ENCODE measurements around the gene CEMIP2. TPM values are rescaled to one million over a fixed set of nuclear protein-coding genes. Genes with fewer than 3 reads are reported as not detected.

CEMIP2 gene
- total and polyA plus RNA-seq, 4 donors = 24.6 to 64.9 (median 48.6) TPM

DNA sequence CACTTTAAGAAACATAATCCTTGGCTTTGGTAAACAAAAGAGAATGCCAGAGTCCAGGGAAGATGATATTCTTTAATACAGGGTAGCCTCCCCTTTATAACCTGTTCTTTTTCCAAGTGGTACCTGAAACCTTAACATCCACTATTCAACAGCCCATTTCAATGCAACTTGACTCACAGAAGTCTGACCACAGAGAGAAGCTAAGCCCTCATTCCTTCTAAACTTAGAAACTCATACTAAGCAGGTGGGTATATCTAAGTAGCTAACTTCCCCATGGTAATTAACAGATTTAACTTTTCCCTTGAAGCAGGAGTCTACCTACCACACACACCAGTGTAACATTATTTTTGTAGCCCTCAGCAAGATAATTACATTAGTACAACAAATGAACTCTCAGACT is 91.9 kb downstream of the CEMIP2 start:
- H3K27me3 ChIP-seq (ENCODE audit: control insufficient read depth, insufficient read depth, low read length) = no peaks in the 10 kb centered on the region
- no peaks in the 10 kb centered on the region for H3K36me3 ChIP-seq (ENCODE audit: control insufficient read depth, insufficient read depth, low read length)
- H3K4me3 ChIP-seq (ENCODE audit: low read depth, low read length) = no peak overlapping the region
- H3K9me3 ChIP-seq (ENCODE audit: control insufficient read depth, insufficient read depth, low read length) = no peaks in the 10 kb centered on the region
- no peaks in the 10 kb centered on the region for H3K4me1 ChIP-seq (ENCODE audit: control insufficient read depth, insufficient read depth, low read length)
- H3K27ac ChIP-seq (ENCODE audit: low read depth, low read length) = no peak overlapping the region
- no peak for DNase-seq (ENCODE audit: low read depth in 4 of 6, low spot score in 6 of 6)

DNA sequence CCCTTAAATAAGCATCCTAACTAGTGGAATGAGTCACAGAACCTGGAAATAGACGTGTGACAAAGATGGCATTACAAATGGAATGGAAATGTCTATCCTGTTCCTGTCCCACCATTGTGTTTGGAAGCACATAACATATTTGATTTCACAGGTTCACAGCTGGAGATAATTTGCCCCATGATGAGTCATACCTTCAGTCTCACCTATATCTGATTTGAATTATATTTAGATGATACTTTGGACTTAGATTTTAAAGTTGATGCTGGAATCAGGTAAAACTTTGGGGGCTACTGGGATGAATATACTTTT is 92.5 kb downstream of the CEMIP2 start:
- Histone ChIP-seq H3K9me3 (ENCODE audit: control insufficient read depth, insufficient read depth, low read length) (no peaks in the 10 kb centered on the region), H3K4me3 (ENCODE audit: low read depth, low read length) (no peak overlapping the region), H3K4me1 (ENCODE audit: control insufficient read depth, insufficient read depth, low read length) (no peaks in the 10 kb centered on the region), H3K27me3 (ENCODE audit: control insufficient read depth, insufficient read depth, low read length) (no peaks in the 10 kb centered on the region), H3K27ac (ENCODE audit: low read depth, low read length) (no peak overlapping the region), H3K36me3 (ENCODE audit: control insufficient read depth, insufficient read depth, low read length) (no peaks in the 10 kb centered on the region)
- no CpG with 5 or more reads among the region's 1 CpG for WGBS (ENCODE audit: insufficient coverage)
- no peak for DNase-seq (ENCODE audit: low read depth in 4 of 6, low spot score in 6 of 6)

DNA sequence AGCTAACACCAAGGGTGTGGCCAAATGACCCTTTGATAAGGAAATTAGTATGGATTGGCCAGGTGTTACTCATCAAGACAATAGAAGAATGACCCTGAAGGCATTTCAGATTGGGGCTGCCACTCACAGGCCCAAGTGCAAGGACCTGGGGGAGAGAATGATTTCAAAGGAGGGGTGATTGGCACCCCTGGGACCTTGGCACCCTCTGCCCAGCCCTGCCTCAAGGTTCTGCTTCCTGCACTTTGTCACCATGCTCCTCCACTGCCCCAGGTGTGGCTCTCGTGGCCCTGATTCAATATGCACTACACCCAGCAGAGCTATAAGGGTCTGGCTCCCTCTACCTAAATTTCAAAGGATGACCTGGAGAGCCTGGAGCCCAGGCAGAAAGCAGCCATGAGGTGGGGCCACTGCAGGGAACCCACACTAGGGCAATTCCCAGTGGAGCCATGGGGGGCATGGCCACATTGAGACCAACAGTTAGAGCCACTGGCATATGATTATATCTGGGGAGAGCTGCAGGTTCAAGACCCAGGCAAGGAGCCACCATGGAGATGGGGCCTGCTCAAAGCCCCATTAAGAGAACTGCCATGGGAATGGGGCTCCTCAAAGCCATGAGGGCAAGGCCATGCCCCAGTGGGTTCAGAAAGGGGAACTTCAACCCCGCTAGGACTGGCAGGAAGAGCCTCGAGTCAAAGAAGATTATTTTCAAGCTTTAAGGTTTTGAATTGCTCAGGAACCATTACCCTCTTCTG is 93.0 kb downstream of the CEMIP2 start:
- 100% methylated on average over 1 of the region's 3 CpGs for WGBS (ENCODE audit: insufficient coverage)
- no peaks in the 10 kb centered on the region for H3K9me3 ChIP-seq (ENCODE audit: control insufficient read depth, insufficient read depth, low read length)
- H3K27ac ChIP-seq (ENCODE audit: low read depth, low read length) = no peak overlapping the region
- H3K4me3 ChIP-seq (ENCODE audit: low read depth, low read length) = no peak overlapping the region
- no peaks in the 10 kb centered on the region for H3K36me3 ChIP-seq (ENCODE audit: control insufficient read depth, insufficient read depth, low read length)
- no peaks in the 10 kb centered on the region for H3K27me3 ChIP-seq (ENCODE audit: control insufficient read depth, insufficient read depth, low read length)
- DNase-seq (ENCODE audit: low read depth in 4 of 6, low spot score in 6 of 6) = no peak
- H3K4me1 ChIP-seq (ENCODE audit: control insufficient read depth, insufficient read depth, low read length) = no peaks in the 10 kb centered on the region

DNA sequence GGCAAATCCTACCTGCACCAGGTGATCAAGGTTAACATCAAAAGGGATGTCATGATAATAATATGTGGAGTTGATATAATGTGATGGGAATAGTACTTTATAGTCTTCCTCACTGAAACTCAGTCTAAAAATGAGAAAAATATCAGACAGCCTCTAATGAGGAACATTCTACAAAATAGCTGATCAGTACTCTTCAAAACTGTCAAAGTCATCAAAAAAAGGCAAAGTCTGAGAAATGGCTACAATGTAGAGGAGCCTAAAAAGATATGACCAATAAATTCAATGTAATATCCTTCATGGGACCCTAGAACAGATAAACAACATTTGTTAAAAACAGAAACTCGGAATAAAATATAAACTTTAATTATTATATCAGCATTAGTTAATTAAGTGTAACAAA is 95.7 kb downstream of the CEMIP2 start:
- DNase-seq (ENCODE audit: low read depth in 4 of 6, low spot score in 6 of 6) = no peak

DNA sequence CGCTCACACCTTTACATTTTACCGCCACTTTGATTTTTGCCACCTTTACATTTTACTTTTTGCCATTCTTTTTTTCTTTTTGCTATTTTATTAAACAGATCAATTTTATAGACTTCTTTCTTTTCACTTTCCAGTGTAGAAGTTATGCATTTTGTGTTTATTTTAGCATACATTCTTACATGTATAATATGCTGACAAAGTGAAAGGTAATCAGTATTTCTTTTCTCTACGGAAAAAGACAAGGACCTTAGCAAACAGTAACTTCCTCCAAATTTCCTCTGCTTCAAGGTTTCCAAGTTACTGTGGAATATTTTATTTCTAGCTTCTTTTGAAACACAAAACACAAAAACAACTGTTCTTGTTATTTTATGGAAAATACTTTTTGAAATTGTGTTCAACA is 97.0 kb downstream of the CEMIP2 start:
- no CpG with 5 or more reads among the region's 3 CpGs for WGBS (ENCODE audit: insufficient coverage)
- H3K4me1 ChIP-seq (ENCODE audit: control insufficient read depth, insufficient read depth, low read length) = no peaks in the 10 kb centered on the region
- H3K27ac ChIP-seq (ENCODE audit: low read depth, low read length) = no peak overlapping the region
- H3K27me3 ChIP-seq (ENCODE audit: control insufficient read depth, insufficient read depth, low read length) = no peaks in the 10 kb centered on the region
- H3K4me3 ChIP-seq (ENCODE audit: low read depth, low read length) = no peak overlapping the region
- no peaks in the 10 kb centered on the region for H3K9me3 ChIP-seq (ENCODE audit: control insufficient read depth, insufficient read depth, low read length)
- no peak for DNase-seq (ENCODE audit: low read depth in 4 of 6, low spot score in 6 of 6)
- no peaks in the 10 kb centered on the region for H3K36me3 ChIP-seq (ENCODE audit: control insufficient read depth, insufficient read depth, low read length)

More for the DNA sequence above, 95.7 kb downstream of the CEMIP2 start:
- H3K27ac ChIP-seq (ENCODE audit: low read depth, low read length) = no peak overlapping the region
- H3K4me1 ChIP-seq (ENCODE audit: control insufficient read depth, insufficient read depth, low read length) = no peaks in the 10 kb centered on the region
- no peaks in the 10 kb centered on the region for H3K9me3 ChIP-seq (ENCODE audit: control insufficient read depth, insufficient read depth, low read length)
- no peaks in the 10 kb centered on the region for H3K36me3 ChIP-seq (ENCODE audit: control insufficient read depth, insufficient read depth, low read length)
- H3K4me3 ChIP-seq (ENCODE audit: low read depth, low read length) = no peak overlapping the region
- no CpG with 5 or more reads among the region's 1 CpG for WGBS (ENCODE audit: insufficient coverage)
- H3K27me3 ChIP-seq (ENCODE audit: control insufficient read depth, insufficient read depth, low read length) = no peaks in the 10 kb centered on the region

DNA sequence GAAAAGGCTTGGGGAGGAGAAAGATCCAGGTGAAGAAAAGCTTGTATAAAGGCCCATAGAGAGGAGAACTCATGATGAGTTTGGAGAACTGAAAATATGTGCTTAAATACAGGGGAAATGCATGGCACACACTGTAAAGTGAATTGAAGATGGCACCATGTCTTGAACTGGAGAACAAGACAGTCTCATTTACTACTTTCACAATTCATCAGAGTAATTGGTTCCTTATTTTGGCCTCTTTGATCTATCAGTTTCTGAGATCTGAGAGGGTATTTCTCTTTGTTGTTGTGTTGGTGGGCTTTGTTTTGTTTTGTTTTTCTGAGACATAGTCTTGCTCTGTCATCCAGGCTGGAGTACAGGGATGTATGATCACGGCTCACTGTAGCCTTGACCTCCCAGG is 98.2 kb downstream of the CEMIP2 start:
- H3K27me3 ChIP-seq (ENCODE audit: control insufficient read depth, insufficient read depth, low read length) = no peaks in the 10 kb centered on the region
- H3K4me3 ChIP-seq (ENCODE audit: low read depth, low read length) = no peak overlapping the region
- no peaks in the 10 kb centered on the region for H3K4me1 ChIP-seq (ENCODE audit: control insufficient read depth, insufficient read depth, low read length)
- no peak for DNase-seq (ENCODE audit: low read depth in 4 of 6, low spot score in 6 of 6)
- no peaks in the 10 kb centered on the region for H3K9me3 ChIP-seq (ENCODE audit: control insufficient read depth, insufficient read depth, low read length)
- H3K27ac ChIP-seq (ENCODE audit: low read depth, low read length) = no peak overlapping the region
- WGBS (ENCODE audit: insufficient coverage) = no CpG with 5 or more reads among the region's 1 CpG
- H3K36me3 ChIP-seq (ENCODE audit: control insufficient read depth, insufficient read depth, low read length) = no peaks in the 10 kb centered on the region

DNA sequence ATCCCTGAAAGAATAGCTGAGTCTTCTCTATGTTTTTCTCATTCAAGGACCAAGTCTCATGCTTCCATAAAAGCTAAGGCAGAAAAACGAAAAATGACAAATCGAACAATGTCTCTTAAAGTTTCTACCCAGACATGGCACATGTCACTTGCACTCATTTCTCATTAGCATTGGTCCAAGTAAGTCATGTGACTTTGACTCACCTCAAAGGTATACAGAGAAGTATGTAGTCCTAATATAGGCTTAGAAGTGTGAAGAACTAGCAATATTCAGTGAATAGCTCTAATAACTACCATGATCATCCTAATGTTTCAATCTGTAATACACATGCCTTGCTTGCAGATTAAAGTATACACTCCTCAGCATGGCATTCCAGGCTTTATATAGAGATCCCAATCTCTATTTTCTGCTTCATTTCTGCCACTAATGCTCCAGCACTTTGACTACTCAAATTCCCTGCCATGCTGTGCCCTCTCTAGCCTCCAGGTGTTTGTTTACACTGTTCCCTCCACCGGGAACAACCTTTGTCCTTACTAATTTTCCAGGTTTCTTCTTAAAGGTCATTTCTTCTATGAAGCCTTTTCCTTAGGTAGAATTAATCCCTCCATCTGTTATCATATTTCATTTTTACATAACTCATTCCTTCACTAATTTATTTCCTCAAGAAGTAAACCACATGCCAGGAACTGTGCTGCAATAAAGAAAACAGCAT is 98.9 kb downstream of the CEMIP2 start:
- H3K9me3 ChIP-seq (ENCODE audit: control insufficient read depth, insufficient read depth, low read length) = no peaks in the 10 kb centered on the region
- WGBS (ENCODE audit: insufficient coverage) = 80% methylated on average over 1 of the region's 3 CpGs

DNA sequence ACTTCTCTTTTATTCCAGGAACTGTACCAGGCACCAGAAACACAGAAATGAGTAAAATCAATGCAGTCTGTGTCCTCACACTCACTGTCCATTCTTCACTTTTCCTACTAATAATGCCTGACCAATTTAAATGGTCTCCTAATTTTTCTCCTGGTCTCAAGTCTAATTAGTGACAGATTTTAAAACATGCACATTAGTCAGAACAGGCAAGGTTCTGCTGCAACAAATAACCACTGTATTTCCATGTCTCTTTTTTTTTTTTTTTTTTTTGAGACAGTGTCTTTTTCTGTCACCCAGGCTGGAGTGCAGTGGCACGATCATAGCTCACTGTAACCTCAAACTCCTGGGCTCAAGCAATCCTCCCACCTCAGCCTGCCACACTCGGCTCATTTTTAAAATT is 99.6 kb downstream of the CEMIP2 start:
- 100% methylated on average over 2 of the region's 2 CpGs for WGBS (ENCODE audit: insufficient coverage)

More for the DNA sequence above, 98.9 kb downstream of the CEMIP2 start:
- no peak for DNase-seq (ENCODE audit: low read depth in 4 of 6, low spot score in 6 of 6)
- Histone ChIP-seq H3K27ac (ENCODE audit: low read depth, low read length) (no peak overlapping the region), H3K27me3 (ENCODE audit: control insufficient read depth, insufficient read depth, low read length) (no peaks in the 10 kb centered on the region), H3K4me1 (ENCODE audit: control insufficient read depth, insufficient read depth, low read length) (no peaks in the 10 kb centered on the region), H3K4me3 (ENCODE audit: low read depth, low read length) (no peak overlapping the region), H3K36me3 (ENCODE audit: control insufficient read depth, insufficient read depth, low read length) (no peaks in the 10 kb centered on the region)

DNA sequence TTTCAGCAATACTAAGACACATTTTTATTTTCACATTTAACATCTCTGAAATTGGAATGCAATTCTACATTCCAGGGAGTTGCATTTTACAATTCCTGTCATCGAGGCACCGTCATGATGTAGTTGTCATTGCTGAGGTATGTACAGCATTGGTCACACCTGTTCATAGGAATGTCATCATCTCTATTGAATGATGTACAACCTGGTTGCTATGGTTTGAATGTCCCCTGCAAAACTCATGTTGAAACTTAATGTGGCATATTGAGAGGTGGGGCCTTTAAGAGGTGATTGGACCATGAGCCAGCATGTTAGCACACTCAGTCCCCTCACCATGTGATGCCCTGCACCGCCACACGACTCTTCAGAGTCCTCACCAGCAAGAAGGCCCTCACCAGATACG is 103.1 kb downstream of the CEMIP2 start:
- Histone ChIP-seq H3K27ac (ENCODE audit: low read depth, low read length) (no peak overlapping the region), H3K9me3 (ENCODE audit: control insufficient read depth, insufficient read depth, low read length) (no peaks in the 10 kb centered on the region), H3K4me3 (ENCODE audit: low read depth, low read length) (no peak overlapping the region), H3K36me3 (ENCODE audit: control insufficient read depth, insufficient read depth, low read length) (no peaks in the 10 kb centered on the region), H3K4me1 (ENCODE audit: control insufficient read depth, insufficient read depth, low read length) (no peaks in the 10 kb centered on the region), H3K27me3 (ENCODE audit: control insufficient read depth, insufficient read depth, low read length) (no peaks in the 10 kb centered on the region)
- WGBS (ENCODE audit: insufficient coverage) = 83% methylated on average over 1 of the region's 5 CpGs
- DNase-seq (ENCODE audit: low read depth in 4 of 6, low spot score in 6 of 6) = no peak

More for the DNA sequence above, 99.6 kb downstream of the CEMIP2 start:
- no peak for DNase-seq (ENCODE audit: low read depth in 4 of 6, low spot score in 6 of 6)
- no peak overlapping the region for H3K4me3 ChIP-seq (ENCODE audit: low read depth, low read length)
- no peaks in the 10 kb centered on the region for H3K27me3 ChIP-seq (ENCODE audit: control insufficient read depth, insufficient read depth, low read length)
- no peak overlapping the region for H3K27ac ChIP-seq (ENCODE audit: low read depth, low read length)
- no peaks in the 10 kb centered on the region for H3K9me3 ChIP-seq (ENCODE audit: control insufficient read depth, insufficient read depth, low read length)
- no peaks in the 10 kb centered on the region for H3K36me3 ChIP-seq (ENCODE audit: control insufficient read depth, insufficient read depth, low read length)
- no peaks in the 10 kb centered on the region for H3K4me1 ChIP-seq (ENCODE audit: control insufficient read depth, insufficient read depth, low read length)

DNA sequence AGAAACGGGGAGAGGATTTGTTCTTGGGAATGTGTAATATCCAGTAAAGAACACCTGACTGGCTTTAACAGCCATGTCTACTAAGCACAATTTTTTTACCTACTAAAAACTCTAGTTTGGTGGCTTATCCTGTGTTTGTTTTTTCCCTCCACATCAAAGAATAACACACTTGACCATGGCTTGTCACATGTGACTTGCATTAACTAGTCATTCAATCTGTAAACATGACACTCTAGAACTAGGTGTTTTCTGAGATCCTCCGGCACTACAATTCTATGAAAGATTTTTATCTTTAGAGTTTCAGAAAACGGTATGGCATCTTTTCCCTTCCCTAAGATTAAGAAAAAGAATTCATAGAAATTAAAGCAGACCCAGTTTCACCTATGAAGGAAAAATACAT is 103.7 kb downstream of the CEMIP2 start:
- Histone ChIP-seq H3K27ac (ENCODE audit: low read depth, low read length) (no peak overlapping the region), H3K27me3 (ENCODE audit: control insufficient read depth, insufficient read depth, low read length) (no peaks in the 10 kb centered on the region), H3K36me3 (ENCODE audit: control insufficient read depth, insufficient read depth, low read length) (no peaks in the 10 kb centered on the region), H3K9me3 (ENCODE audit: control insufficient read depth, insufficient read depth, low read length) (no peaks in the 10 kb centered on the region), H3K4me1 (ENCODE audit: control insufficient read depth, insufficient read depth, low read length) (no peaks in the 10 kb centered on the region), H3K4me3 (ENCODE audit: low read depth, low read length) (no peak overlapping the region)
- WGBS (ENCODE audit: insufficient coverage) = no CpG with 5 or more reads among the region's 3 CpGs
- no peak for DNase-seq (ENCODE audit: low read depth in 4 of 6, low spot score in 6 of 6)
